ENCODE measurements around the gene FBXW9.
"Not testable (repeated sequence)": the region's sequence is repeated elsewhere in the genome, so short reads cannot be mapped to it uniquely, and the experiment has no call there.

- not testable (repeated sequence) for TF ChIP-seq POLR2A, CTCF (IDR thresholded peaks at IDR 0.05)
Observed at GRCh38 chr19:12725612-12726011, 29.2 kb upstream of the FBXW9 start.
